DMS53 (cell line): Measurements from ENCODE around the gene CADPS2.

Source experiments
- DNase-seq: peaks from one replicate; lab custom pipeline; 2025; lab: John Stamatoyannopoulos, UW

Gene CADPS2

GRCh38 chr7:122310119-122311021 is 575.9 kb downstream of the CADPS2 start:
- DNase-seq: peak; percentile 60

- no peak for DNase-seq
Measured at GRCh38 chr7:122309421-122309820, 576.8 kb downstream of the CADPS2 start.

- peak; percentile 17 for DNase-seq
Measured at GRCh38 chr7:122307228-122307621, 579.0 kb downstream of the CADPS2 start.

GRCh38 chr7:122306320-122307227 is 579.7 kb downstream of the CADPS2 start:
- DNase-seq: peak; percentile 41

- DNase-seq: peak; percentile 81
Measured at GRCh38 chr7:122305475-122306319, 580.6 kb downstream of the CADPS2 start.

- DNase-seq: peak; percentile 79
Measured at GRCh38 chr7:122304996-122305421, 581.3 kb downstream of the CADPS2 start.

GRCh38 chr7:122304319-122304975 is 581.8 kb downstream of the CADPS2 start, which contains the start of gene FEZF1:
Gene FEZF1, minus strand, starts transcription at chr7:122304750. Its CDS starts 313 bp downstream, at chr7:122304437.
- peak; percentile 79 for DNase-seq

- DNase-seq: peak; percentile 89
Measured at GRCh38 chr7:122303531-122304318, 582.5 kb downstream of the CADPS2 start.

GRCh38 chr7:122302761-122303530 is 583.3 kb downstream of the CADPS2 start:
- DNase-seq: peak; percentile 39

GRCh38 chr7:122301858-122302760 is 584.2 kb downstream of the CADPS2 start:
- DNase-seq: peak; percentile 71

- DNase-seq: no peak
Measured at GRCh38 chr7:122300956-122301833, 585.1 kb downstream of the CADPS2 start.

GRCh38 chr7:122300211-122300932 is 585.9 kb downstream of the CADPS2 start:
- peak; percentile 64 for DNase-seq

GRCh38 chr7:122299624-122300210 is 586.5 kb downstream of the CADPS2 start:
- DNase-seq: peak; percentile 57

GRCh38 chr7:122298618-122299017 is 587.6 kb downstream of the CADPS2 start:
- peak; percentile 15 for DNase-seq

- no peak for DNase-seq
Measured at GRCh38 chr7:122298131-122298530, 588.1 kb downstream of the CADPS2 start.

- DNase-seq: peak; percentile 32
Measured at GRCh38 chr7:122291189-122291588, 595.1 kb downstream of the CADPS2 start.
